Esophagus muscularis mucosa (tissue), 4 donors: Measurements from ENCODE around the gene MOB3A. TPM values are rescaled to one million over a fixed set of nuclear protein-coding genes. Genes with fewer than 3 reads are reported as not detected.

Experiments
- DNase-seq: peaks from one replicate; pipeline ENCODE4 v3.0.0-alpha.2; 2017; ENCODE audit errors: extremely low spot score
- H3K27ac ChIP-seq, 4 donors: fragments of 200-600 bp; sonication (generic); replicated peaks in 1 of 4; 1 replicate in 3 of 4; 2 replicates in 1 of 4; pipeline ENCODE4 v1.5.1; 2016 to 2019; ENCODE audit warnings: mild to moderate bottlenecking in 1 of 4
- H3K27me3 ChIP-seq, 4 donors: fragments of 200-600 bp; sonication (generic); one replicate each; pipeline versions ENCODE4 v1.5.1 to v1.6.0; 2016 to 2019
- H3K36me3 ChIP-seq, 4 donors: fragments of 200-600 bp; sonication (generic); one replicate each; pipeline ENCODE4 v1.5.1; 2016 to 2019
- H3K4me1 ChIP-seq, 4 donors: fragments of 200-600 bp; sonication (generic); one replicate each; pipeline ENCODE4 v1.5.1; 2016 to 2019
- H3K4me3 ChIP-seq, 4 donors: fragments of 200-600 bp; sonication (generic); 1 replicate in 2 of 4; 2 replicates in 2 of 4; pipeline ENCODE4 v1.5.1; 2016 to 2019; ENCODE audit warnings: mild to moderate bottlenecking in 4 of 4, moderate library complexity in 1 of 4
- H3K9me3 ChIP-seq, 4 donors: fragments of 200-600 bp; sonication (generic); 1 replicate in 3 of 4; 2 replicates in 1 of 4; pipeline ENCODE4 v1.5.1; 2016 to 2019
- CTCF ChIP-seq, 3 experiments: fragments of 200-600 bp in 2 of 3; fragments of 450-650 bp in 1 of 3; sonication (generic) in 2 of 3; IDR thresholded peaks; one replicate each; pipeline ENCODE4 v1.5.1; 2017 to 2019; ENCODE audit warnings: antibody characterized with exemption in 3 of 3, mild to moderate bottlenecking in 2 of 3, moderate library complexity in 1 of 3
- EP300 ChIP-seq: sonication (generic); formaldehyde crosslinking; IDR thresholded peaks from one replicate; pipeline ENCODE4 v1.6.1; 2017; ENCODE audit warnings: antibody characterized with exemption
- POLR2A ChIP-seq: fragments of 450-650 bp; IDR thresholded peaks from one replicate; pipeline ENCODE4 v1.6.1; 2017; ENCODE audit warnings: antibody characterized with exemption, moderate library complexity, mild to moderate bottlenecking, low read depth
- POLR2AphosphoS5 ChIP-seq, 2 donors: sonication (generic); formaldehyde crosslinking; IDR thresholded peaks; one replicate each; pipeline ENCODE4 v1.6.1; 2017; ENCODE audit warnings: antibody characterized with exemption in 2 of 2
- WGBS: methylation state at CpG from one replicate; pipeline ENCODE4 v1.1.5; 2018; 5-methylcytosine and 5-hydroxymethylcytosine counted together
- intact Hi-C: fragments of 100-400 bp; cut with DNase I; formaldehyde crosslinking; loops from one replicate; pipeline ENCODE4 v1.15.1; 2023
- total RNA-seq, 4 donors: library from RNA; depleted of rRNA; stranded (reverse); fragments of >200 nt; gene quantifications; one replicate each; pipeline versions ENCODE4 v1.1.0 to v1.2.1, GENCODE V29; 2016

The MOB3A gene
- total RNA-seq, 4 donors from 2014 or later, result 43.6 to 85.2 (median 56.3) TPM

- no peaks in the 10 kb centered on the region for H3K27me3 ChIP-seq
- H3K4me3 ChIP-seq, result no peak overlapping the region
- H3K36me3 ChIP-seq, result peaks cover 73 to 100% (median 94%) of the 10 kb centered on the region in 4 donors
- intact Hi-C loops, result no loop called here
- no peaks in the 10 kb centered on the region for H3K9me3 ChIP-seq
- TF ChIP-seq EP300, result no peak
- no peak for TF ChIP-seq CTCF (IDR thresholded peaks at IDR 0.05)
- no peak for TF ChIP-seq POLR2AphosphoS5 (IDR thresholded peaks at IDR 0.05)
- TF ChIP-seq POLR2A, result no peak
- peaks cover 0 to 6% (median 0%) of the 10 kb centered on the region in 4 donors for H3K4me1 ChIP-seq
- WGBS, result 91% methylated on average over 10 of the region's 10 CpGs
- H3K27ac ChIP-seq, result no peak overlapping the region
- no peak for DNase-seq
These were observed 26.9 kb upstream of the MOB3A start for GRCh38 chr19:2122982-2123381.

- intact Hi-C loops, result no loop called here
- Histone ChIP-seq H3K4me3 (no peak overlapping the region), H3K4me1 (peaks cover 0 to 2% (median 0%) of the 10 kb centered on the region in 4 donors), H3K27me3 (no peaks in the 10 kb centered on the region), H3K27ac (no peak overlapping the region), H3K36me3 (peaks cover 81 to 100% (median 94%) of the 10 kb centered on the region in 4 donors), H3K9me3 (no peaks in the 10 kb centered on the region)
- TF ChIP-seq POLR2AphosphoS5 (IDR thresholded peaks at IDR 0.05) (no peak), CTCF (IDR thresholded peaks at IDR 0.05) (no peak), EP300 (no peak), POLR2A (no peak)
- DNase-seq, result no peak
- WGBS, result 92% methylated on average over 11 of the region's 15 CpGs
These were observed 26.1 kb upstream of the MOB3A start for GRCh38 chr19:2122251-2122650.

GRCh38 chr19:2121416-2122051, 25.4 kb upstream of the MOB3A start:
- no peaks in the 10 kb centered on the region for H3K4me1 ChIP-seq
- no peaks in the 10 kb centered on the region for H3K9me3 ChIP-seq
- H3K36me3 ChIP-seq, result peaks cover 82 to 100% (median 94%) of the 10 kb centered on the region in 4 donors
- H3K4me3 ChIP-seq, result no peak overlapping the region
- intact Hi-C loops, result no loop called here
- DNase-seq, result no peak
- no peaks in the 10 kb centered on the region for H3K27me3 ChIP-seq
- WGBS, result 88% methylated on average over 21 of the region's 27 CpGs
- H3K27ac ChIP-seq, result no peak overlapping the region
- TF ChIP-seq POLR2AphosphoS5 (IDR thresholded peaks at IDR 0.05), result no peak
- TF ChIP-seq POLR2A, result no peak
- TF ChIP-seq EP300, result no peak
- no peak for TF ChIP-seq CTCF (IDR thresholded peaks at IDR 0.05)

- intact Hi-C loops, result no loop called here
- peaks cover 88 to 100% (median 95%) of the 10 kb centered on the region in 4 donors for H3K36me3 ChIP-seq
- 94% methylated on average over 11 of the region's 26 CpGs for WGBS
- no peak overlapping the region for H3K27ac ChIP-seq
- no peak for TF ChIP-seq EP300
- no peak for TF ChIP-seq POLR2AphosphoS5 (IDR thresholded peaks at IDR 0.05)
- no peak for TF ChIP-seq CTCF (IDR thresholded peaks at IDR 0.05)
- TF ChIP-seq POLR2A, result no peak
- H3K27me3 ChIP-seq, result no peaks in the 10 kb centered on the region
- no peak overlapping the region for H3K4me3 ChIP-seq
- no peaks in the 10 kb centered on the region for H3K9me3 ChIP-seq
- DNase-seq, result no peak
- no peaks in the 10 kb centered on the region for H3K4me1 ChIP-seq
These were observed 24.7 kb upstream of the MOB3A start for GRCh38 chr19:2120821-2121220.
